HG03354 (cell line): ENCODE results near the gene RBM47.
A peak's percentile ranks its signal among the peaks of the same experiment; 100 is the strongest.

Source experiments
- ATAC-seq: cut with Tn5 transposase; IDR thresholded peaks from one replicate; pipeline ENCODE4 v1.9.1; 2021; ENCODE audit warnings: mild to moderate bottlenecking; ENCODE audit not compliant: unreplicated experiment, poor library complexity, severe bottlenecking

The RBM47 gene

GRCh38 chr4:40511036-40511614 lies 118.5 kb downstream of the RBM47 start:
- ATAC-seq: no peak

- ATAC-seq: no peak
These were observed 121.7 kb downstream of the RBM47 start for GRCh38 chr4:40507977-40508376.

- no peak for ATAC-seq
These were observed 123.2 kb downstream of the RBM47 start for GRCh38 chr4:40506492-40506891.

- ATAC-seq: no peak
These were observed 123.6 kb downstream of the RBM47 start for GRCh38 chr4:40506066-40506465.

GRCh38 chr4:40502934-40503333 lies 126.7 kb downstream of the RBM47 start:
- no peak for ATAC-seq

GRCh38 chr4:40502220-40502619 lies 127.4 kb downstream of the RBM47 start:
- no peak for ATAC-seq

GRCh38 chr4:40500781-40501180 lies 128.9 kb downstream of the RBM47 start:
- no peak for ATAC-seq

- no peak for ATAC-seq
These were observed 136.5 kb downstream of the RBM47 start for GRCh38 chr4:40493160-40493559.

- no peak for ATAC-seq
These were observed 137.0 kb downstream of the RBM47 start for GRCh38 chr4:40492691-40493090.

- no peak for ATAC-seq
These were observed 139.2 kb downstream of the RBM47 start for GRCh38 chr4:40490481-40490880.

GRCh38 chr4:40489961-40490360 lies 139.7 kb downstream of the RBM47 start:
- no peak for ATAC-seq

- no peak for ATAC-seq
These were observed 143.1 kb downstream of the RBM47 start for GRCh38 chr4:40486534-40486933.

- ATAC-seq: no peak
These were observed 145.1 kb downstream of the RBM47 start for GRCh38 chr4:40484346-40485090.

- no peak for ATAC-seq
These were observed 146.5 kb downstream of the RBM47 start for GRCh38 chr4:40482985-40483647.

GRCh38 chr4:40481977-40482376 lies 147.7 kb downstream of the RBM47 start:
- ATAC-seq: no peak

- ATAC-seq: no peak
These were observed 149.4 kb downstream of the RBM47 start for GRCh38 chr4:40480291-40480690.

GRCh38 chr4:40479378-40479777 lies 150.3 kb downstream of the RBM47 start:
- ATAC-seq: no peak

GRCh38 chr4:40475609-40476008 lies 154.1 kb downstream of the RBM47 start:
- ATAC-seq: no peak

- peak; percentile 88 for ATAC-seq
These were observed 155.9 kb downstream of the RBM47 start for GRCh38 chr4:40473578-40474388.

- no peak for ATAC-seq
These were observed 157.7 kb downstream of the RBM47 start for GRCh38 chr4:40471923-40472322.
